GM12891 (cell line): ENCODE measurements around the gene WBP1L.

Experiments used
- PAX5 ChIP-seq: IDR thresholded peaks from 2 replicates; pipeline ENCODE4 v1.6.1; 2011; ENCODE audit warnings: low read length, moderate library complexity, mild to moderate bottlenecking; ENCODE audit not compliant: insufficient read depth, severe bottlenecking
- POLR2A ChIP-seq: IDR thresholded peaks from 2 replicates; pipeline ENCODE4 v1.6.1; 2011; ENCODE audit warnings: low read depth, low read length, control low read depth
- POLR2AphosphoS5 ChIP-seq: IDR thresholded peaks from 2 replicates; pipeline ENCODE4 v1.6.1; 2011; ENCODE audit warnings: low read depth, low read length, control low read depth
- POU2F2 ChIP-seq: IDR thresholded peaks from 2 replicates; pipeline ENCODE4 v1.6.1; 2011; ENCODE audit warnings: low read depth, mild to moderate bottlenecking, control low read depth, low read length, moderate library complexity
- SPI1 ChIP-seq: IDR thresholded peaks from 2 replicates; pipeline ENCODE4 v1.6.1; 2011; ENCODE audit warnings: low read depth, low read length, control low read depth
- TAF1 ChIP-seq: IDR thresholded peaks from 2 replicates; pipeline ENCODE4 v1.6.1; 2011; ENCODE audit warnings: low read depth, low read length, control low read depth

DNA sequence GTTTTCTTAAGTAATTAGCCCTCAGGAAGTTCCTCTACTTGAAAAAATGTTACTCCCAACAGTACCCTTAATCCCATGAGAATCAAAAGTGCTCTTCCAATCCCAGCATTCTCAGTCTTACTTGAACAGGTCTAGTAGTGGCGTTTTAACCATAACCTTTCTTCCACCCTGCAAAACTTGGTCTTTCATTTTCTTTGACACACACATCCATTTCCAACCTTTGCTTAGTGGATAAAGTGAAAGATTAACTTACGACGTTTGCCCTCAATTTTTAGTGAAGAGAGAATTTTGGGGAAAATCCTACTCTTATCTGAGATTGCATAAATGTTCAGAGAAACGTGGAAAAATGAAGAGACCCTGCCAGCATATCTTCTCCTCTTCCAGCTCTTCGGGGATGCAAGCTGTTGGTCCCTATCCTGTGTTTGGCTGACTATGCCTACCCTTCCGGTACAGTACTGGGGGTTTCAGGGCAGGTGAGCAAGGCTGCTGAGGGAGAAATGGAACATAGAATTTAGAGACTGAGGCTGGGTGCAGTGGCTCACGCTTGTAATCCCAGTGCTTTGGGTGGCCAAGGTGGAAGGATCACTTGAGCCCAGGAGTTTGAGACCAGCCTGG, 18.8 kb downstream of the WBP1L start:
- TF ChIP-seq POLR2A (no peak), TAF1 (no peak), POLR2AphosphoS5 (no peak), SPI1 (no peak), POU2F2 (no peak), PAX5 (no peak)
